GM12878 (cell line): ENCODE results near the gene GPR107. TPM values are rescaled to one million over a fixed set of nuclear protein-coding genes. Genes with fewer than 3 reads are reported as not detected.

Experiments
- ATAC-seq: fragments of 200-7000 bp; cut with Tn5 transposase; 3 replicates; pipeline ENCODE4 v1.9.1; 2020; ENCODE audit warnings: mild to moderate bottlenecking, moderate library complexity
- BruUV-seq: library from RNA; stranded (reverse); fragments of 400-500 nt; replicated peaks from 2 replicates; lab custom pipeline; 2021; lab: Mats Ljungman, UMichigan
- CTCF ChIA-PET: fragments of 300-600 bp; sonication (Branson Sonifier 250); formaldehyde crosslinking; extraction: SDS; loops from one replicate; lab custom pipeline; 2021; ENCODE audit warnings: inconsistent platforms; lab: Yijun Ruan, JAX
- POLR2A ChIA-PET: fragments of 350-600 bp; formaldehyde crosslinking; extraction: SDS; loops from one replicate; lab custom pipeline; 2021; ENCODE audit warnings: inconsistent platforms; lab: Charles Lee
- RAD21 ChIA-PET: fragments of 300-600 bp; sonication (Branson Sonifier 250); formaldehyde crosslinking; loops from one replicate; lab custom pipeline; 2023; ENCODE audit warnings: antibody characterized with exemption; ENCODE audit not compliant: unreplicated experiment; lab: Charles Lee
- SMC1A ChIA-PET: fragments of 300-600 bp; sonication (Branson Sonifier 250); formaldehyde crosslinking; loops from one replicate; lab custom pipeline; 2023; ENCODE audit not compliant: unreplicated experiment, uncharacterized antibody; lab: Charles Lee
- DNase-seq: peaks from one replicate; pipeline ENCODE4 v3.0.0-alpha.2; 2011; ENCODE audit warnings: low read depth, low spot score
- FAIRE-seq: peaks from 3 replicates; lab custom pipeline; 2011; peaks lifted over from hg19 to GRCh38; lab: Jason Lieb, UNC
- H2AFZ ChIP-seq: 2 replicates; pipeline ENCODE4 v1.6.0; 2011; ENCODE audit warnings: low read depth, low read length, control low read depth; ENCODE audit not compliant: control insufficient read depth
- H3K27ac ChIP-seq: 2 replicates; pipeline ENCODE4 v1.5.1; 2011; ENCODE audit warnings: control low read depth; ENCODE audit not compliant: control insufficient read depth, insufficient read depth
- H3K27me3 ChIP-seq, 2 experiments: replicated peaks in 1 of 2; 2 replicates each; pipeline versions ENCODE4 v1.6.0 to v1.6.1; 2011; ENCODE audit warnings: low read length in 1 of 2; ENCODE audit not compliant: control insufficient read depth in 2 of 2, insufficient read depth in 2 of 2
- H3K36me3 ChIP-seq, 2 experiments: 2 replicates each; pipeline ENCODE4 v1.5.1; 2011; ENCODE audit warnings: low read length in 1 of 2; ENCODE audit not compliant: control insufficient read depth in 2 of 2, insufficient read depth in 2 of 2
- H3K4me1 ChIP-seq: 2 replicates; pipeline ENCODE4 v1.6.1; 2011; ENCODE audit warnings: mild to moderate bottlenecking, low read length, moderate library complexity, mixed read lengths; ENCODE audit not compliant: control insufficient read depth, insufficient read depth
- H3K4me2 ChIP-seq: 2 replicates; pipeline ENCODE4 v1.6.0; 2011; ENCODE audit warnings: control low read depth; ENCODE audit not compliant: control insufficient read depth, insufficient read depth
- H3K4me3 ChIP-seq: fragments of 200-600 bp; sonication (generic); 2 replicates; pipeline ENCODE4 v1.5.1; 2016
- H3K79me2 ChIP-seq: 2 replicates; pipeline ENCODE4 v1.6.0; 2011; ENCODE audit warnings: low read length; ENCODE audit not compliant: control insufficient read depth, insufficient read depth
- H3K9ac ChIP-seq: 2 replicates; pipeline ENCODE4 v1.8.0; 2011; ENCODE audit warnings: low read length, control low read depth, mixed read lengths; ENCODE audit not compliant: control insufficient read depth, insufficient read depth
- H3K9me3 ChIP-seq: replicated peaks from 3 replicates; pipeline ENCODE4 v1.5.1; 2011; ENCODE audit warnings: mild to moderate bottlenecking, low read length; ENCODE audit not compliant: control insufficient read depth, insufficient read depth
- H4K20me1 ChIP-seq: 2 replicates; pipeline ENCODE4 v1.6.0; 2011; ENCODE audit not compliant: control insufficient read depth, insufficient read depth
- FOXK2 ChIP-seq: fragments of 450-650 bp; IDR thresholded peaks from 2 replicates; pipeline ENCODE4 v1.6.1; 2017; ENCODE audit warnings: mild to moderate bottlenecking, moderate library complexity
- HDAC2 ChIP-seq: fragments of 200-600 bp; sonication (generic); IDR thresholded peaks from 2 replicates; pipeline ENCODE4 v1.6.1; 2017
- HDGF ChIP-seq: fragments of 450-650 bp; IDR thresholded peaks from 2 replicates; pipeline ENCODE4 v1.6.1; 2016; ENCODE audit warnings: antibody characterized with exemption
- KAT2A ChIP-seq: conservative IDR thresholded peaks from 2 replicates; pipeline ENCODE4 v1.6.1; 2011; ENCODE audit warnings: low read depth, low read length; ENCODE audit not compliant: control insufficient read depth
- KLF5 ChIP-seq: fragments of 450-650 bp; IDR thresholded peaks from 2 replicates; pipeline ENCODE4 v1.6.1; 2014; ENCODE audit warnings: mild to moderate bottlenecking; ENCODE audit not compliant: partially characterized antibody
- MEF2A ChIP-seq: IDR thresholded peaks from 2 replicates; pipeline ENCODE4 v1.6.1; 2011; ENCODE audit warnings: low read depth, mild to moderate bottlenecking, low read length, moderate library complexity; ENCODE audit not compliant: insufficient read depth
- NFYB ChIP-seq: IDR thresholded peaks from 2 replicates; pipeline ENCODE4 v1.6.1; 2011; ENCODE audit warnings: low read depth, mild to moderate bottlenecking, low read length, improper control_type of control experiment, moderate library complexity; ENCODE audit not compliant: insufficient read depth
- RAD21 ChIP-seq: IDR thresholded peaks from 2 replicates; pipeline ENCODE4 v1.6.1; 2011; ENCODE audit warnings: mild to moderate bottlenecking, low read depth, low read length, moderate library complexity; ENCODE audit not compliant: insufficient read depth
- SUZ12 ChIP-seq: fragments of 200-600 bp; sonication (generic); IDR thresholded peaks from one replicate; pipeline ENCODE4 v1.6.1; 2018; ENCODE audit warnings: antibody characterized with exemption, mild to moderate bottlenecking; ENCODE audit not compliant: unreplicated experiment
- WGBS: methylation state at CpG from one replicate; pipeline ENCODE4 v1.1.6; 2016; ENCODE audit warnings: low lambda C conversion rate; ENCODE audit not compliant: insufficient replicate concordance, insufficient coverage; ENCODE audit errors: missing lambda C conversion rate; 5-methylcytosine and 5-hydroxymethylcytosine counted together
- in situ Hi-C: fragments of 300-500 bp; cut with MboI; formaldehyde crosslinking; loops from 9 replicates; pipeline ENCODE4 v1.14.3; 2018; ENCODE audit warnings: mixed read lengths
- intact Hi-C: fragments of 100-400 bp; cut with micrococcal nuclease; formaldehyde crosslinking; loops from one replicate; pipeline ENCODE4 v1.14.2; 2022; ENCODE audit not compliant: unreplicated experiment
- polyA plus RNA-seq, 11 experiments: library from polyadenylated mRNA; depleted of rRNA in 4 of 11; unstranded in 6 of 11; stranded (reverse) in 5 of 11; fragments of >200 nt; fragmentation: Nextera tagmentation in 4 of 11; fragmentation: Illumina TruSeq in 1 of 11; extraction: Ambion mirVana in 4 of 11; extraction: Trizol in 1 of 11; gene quantifications; 1 replicate in 1 of 11; 2 replicates in 10 of 11; pipeline versions ENCODE4 v1.2.1 to v1.2.3, GENCODE V29; 2011 to 2016; ENCODE audit warnings: inconsistent platforms in 2 of 11, missing spikeins in 2 of 11, low read depth in 1 of 11
- total RNA-seq, 4 experiments: library from RNA; depleted of rRNA in 3 of 4; stranded (reverse); fragments of >200 nt in 3 of 4; fragmentation: Illumina TruSeq in 1 of 4; extraction: Trizol in 1 of 4; gene quantifications; 2 replicates each; pipeline versions ENCODE4 v1.2.1 to v1.2.3, GENCODE V29; 2013 to 2021
- TF ChIP-seq, protein P1 (sequence below): fragments of 450-650 bp; IDR thresholded peaks from 2 replicates; pipeline ENCODE4 v1.6.1; 2017; ENCODE audit warnings: low read depth, mild to moderate bottlenecking, moderate library complexity
- TF ChIP-seq, protein P2 (sequence below): IDR thresholded peaks from 2 replicates; pipeline ENCODE4 v1.6.1; 2011; ENCODE audit warnings: low read depth, low read length, improper control_type of control experiment, borderline replicate concordance

The GPR107 gene
- total and polyA plus RNA-seq, 10 of the 15 experiments (the other 5 are each of a cell fraction or from before 2014, with no cell fraction given), result 2.7 to 21.4 (median 10.6) TPM

DNA sequence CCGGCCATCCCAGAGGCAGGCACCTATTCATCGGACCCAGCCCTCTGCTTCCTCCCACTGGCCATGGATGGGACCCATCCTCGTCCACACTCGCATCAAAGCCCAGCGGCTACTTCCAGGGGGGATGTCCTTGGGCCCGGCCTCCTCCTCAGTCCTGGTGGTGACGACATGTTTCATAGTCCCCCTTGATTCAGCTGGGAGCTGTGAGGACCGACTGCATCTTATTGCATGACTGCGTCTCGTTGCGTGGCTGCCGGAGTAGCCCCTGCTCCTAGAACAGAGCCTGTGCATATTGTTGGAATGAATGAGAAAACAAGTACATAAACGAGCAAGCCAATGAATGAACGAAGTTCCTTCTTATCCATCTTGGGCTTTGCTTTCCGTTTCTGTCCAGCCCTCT, 131.3 kb downstream of the GPR107 start (continued):
- TF ChIP-seq HDGF, result no peak
- no peak for TF ChIP-seq FOXK2

DNA sequence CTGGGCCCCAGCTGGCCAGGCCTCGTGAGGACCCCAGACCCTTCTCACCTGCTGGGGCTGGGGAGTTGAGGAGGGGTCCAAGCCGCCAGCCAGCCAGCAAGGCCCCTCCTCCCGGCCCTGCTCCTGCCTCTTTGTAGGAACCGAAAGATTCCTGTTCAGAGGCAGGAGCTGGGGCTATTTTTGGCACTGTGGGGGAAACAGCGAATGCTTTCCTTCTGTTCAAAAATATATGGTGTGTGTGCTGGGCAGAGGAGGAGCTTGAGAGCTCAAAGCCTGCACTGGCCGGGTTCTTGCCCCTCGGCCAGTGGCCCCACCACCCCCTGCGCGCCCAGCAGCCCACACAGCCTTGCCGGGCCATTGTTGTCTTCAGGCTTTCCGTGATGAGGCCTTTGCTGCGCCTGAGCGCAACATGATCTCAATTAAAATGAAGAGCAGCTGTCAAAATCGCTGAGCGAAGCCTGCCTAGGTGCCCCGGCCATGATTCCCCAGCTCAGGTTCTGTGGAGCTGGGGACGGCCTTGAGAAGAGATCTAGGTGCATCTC, 131.9 kb downstream of the GPR107 start:
- Histone ChIP-seq H3K27me3 (no peaks in the 10 kb centered on the region; a peak in 2 of 4 replicates), H3K27ac (no peak overlapping the region), H3K9me3 (no peaks in the 10 kb centered on the region), H3K4me1 (no peaks in the 10 kb centered on the region), H4K20me1 (no peaks in the 10 kb centered on the region), H3K4me3 (no peak overlapping the region), H3K4me2 (no peak overlapping the region), H3K36me3 (no peaks in the 10 kb centered on the region), H3K9ac (no peak overlapping the region), H3K79me2 (no peaks in the 10 kb centered on the region), H2AFZ (no peak overlapping the region)
- no peak for ATAC-seq
- FAIRE-seq, result no peak
- ChIA-PET RAD21 (no interaction called here), CTCF (no interaction called here), POLR2A (interaction anchor here (0.6 kb wide), 1 partner anchor 14 kb away, joined by 3 read pairs; no protein-coding TSS in a partner anchor), SMC1A (no interaction called here)
- no peak for DNase-seq
- TF ChIP-seq, protein P1, sequence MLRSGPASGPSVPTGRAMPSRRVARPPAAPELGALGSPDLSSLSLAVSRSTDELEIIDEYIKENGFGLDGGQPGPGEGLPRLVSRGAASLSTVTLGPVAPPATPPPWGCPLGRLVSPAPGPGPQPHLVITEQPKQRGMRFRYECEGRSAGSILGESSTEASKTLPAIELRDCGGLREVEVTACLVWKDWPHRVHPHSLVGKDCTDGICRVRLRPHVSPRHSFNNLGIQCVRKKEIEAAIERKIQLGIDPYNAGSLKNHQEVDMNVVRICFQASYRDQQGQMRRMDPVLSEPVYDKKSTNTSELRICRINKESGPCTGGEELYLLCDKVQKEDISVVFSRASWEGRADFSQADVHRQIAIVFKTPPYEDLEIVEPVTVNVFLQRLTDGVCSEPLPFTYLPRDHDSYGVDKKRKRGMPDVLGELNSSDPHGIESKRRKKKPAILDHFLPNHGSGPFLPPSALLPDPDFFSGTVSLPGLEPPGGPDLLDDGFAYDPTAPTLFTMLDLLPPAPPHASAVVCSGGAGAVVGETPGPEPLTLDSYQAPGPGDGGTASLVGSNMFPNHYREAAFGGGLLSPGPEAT, result no peak
- no peak for TF ChIP-seq SUZ12
- no peak for TF ChIP-seq KLF5
- TF ChIP-seq, protein P2, sequence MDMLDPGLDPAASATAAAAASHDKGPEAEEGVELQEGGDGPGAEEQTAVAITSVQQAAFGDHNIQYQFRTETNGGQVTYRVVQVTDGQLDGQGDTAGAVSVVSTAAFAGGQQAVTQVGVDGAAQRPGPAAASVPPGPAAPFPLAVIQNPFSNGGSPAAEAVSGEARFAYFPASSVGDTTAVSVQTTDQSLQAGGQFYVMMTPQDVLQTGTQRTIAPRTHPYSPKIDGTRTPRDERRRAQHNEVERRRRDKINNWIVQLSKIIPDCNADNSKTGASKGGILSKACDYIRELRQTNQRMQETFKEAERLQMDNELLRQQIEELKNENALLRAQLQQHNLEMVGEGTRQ, result no peak
- no peak for TF ChIP-seq RAD21
- no peak for TF ChIP-seq NFYB
- TF ChIP-seq HDAC2, result no peak
- TF ChIP-seq KAT2A, result no peak
- no peak for TF ChIP-seq MEF2A
- in situ Hi-C loops, result no loop called here
- 44% methylated on average over 17 of the region's 17 CpGs for WGBS
- no TSS peak for BruUV-seq
- intact Hi-C loops, result no loop called here
